Measurements from ENCODE around the gene AUP1.

DNA sequence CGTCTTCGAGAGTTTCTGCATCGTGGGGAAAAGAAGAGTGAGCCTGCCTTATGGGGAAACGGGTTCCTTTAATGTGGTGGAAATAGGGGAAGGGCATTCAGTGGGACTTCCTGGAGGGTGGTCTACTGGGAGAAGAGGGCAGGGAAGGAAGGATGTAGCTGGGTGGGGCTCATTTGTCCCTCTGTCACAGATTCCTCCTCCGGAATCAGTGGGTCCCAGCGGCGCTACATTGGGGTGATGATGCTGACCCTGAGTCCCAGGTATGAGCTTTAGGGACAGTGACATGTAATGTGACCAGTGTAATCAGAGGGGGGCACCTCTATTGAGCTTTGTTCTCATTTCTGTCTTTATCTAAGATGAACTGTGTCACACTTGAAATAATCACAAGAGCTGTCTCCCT, 2.2 kb upstream of the AUP1 start:
- TF ChIP-seq, protein P1, sequence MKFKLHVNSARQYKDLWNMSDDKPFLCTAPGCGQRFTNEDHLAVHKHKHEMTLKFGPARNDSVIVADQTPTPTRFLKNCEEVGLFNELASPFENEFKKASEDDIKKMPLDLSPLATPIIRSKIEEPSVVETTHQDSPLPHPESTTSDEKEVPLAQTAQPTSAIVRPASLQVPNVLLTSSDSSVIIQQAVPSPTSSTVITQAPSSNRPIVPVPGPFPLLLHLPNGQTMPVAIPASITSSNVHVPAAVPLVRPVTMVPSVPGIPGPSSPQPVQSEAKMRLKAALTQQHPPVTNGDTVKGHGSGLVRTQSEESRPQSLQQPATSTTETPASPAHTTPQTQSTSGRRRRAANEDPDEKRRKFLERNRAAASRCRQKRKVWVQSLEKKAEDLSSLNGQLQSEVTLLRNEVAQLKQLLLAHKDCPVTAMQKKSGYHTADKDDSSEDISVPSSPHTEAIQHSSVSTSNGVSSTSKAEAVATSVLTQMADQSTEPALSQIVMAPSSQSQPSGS (CRISPR knock-in tag; IDR thresholded peaks at IDR 0.05): no peak
- TF ChIP-seq FOXM1 (IDR thresholded peaks at IDR 0.05; ENCODE audit: low read depth) (no peak), FOXM1 (CRISPR knock-in tag; IDR thresholded peaks at IDR 0.05; ENCODE audit: low read depth) (no peak)

All from K562 (cell line).